Thyroid gland (tissue), 4 donors: ENCODE measurements around the gene OTULIN. TPM values are rescaled to one million over a fixed set of nuclear protein-coding genes. Genes with fewer than 3 reads are reported as not detected.

Experiments
- DNase-seq, 2 donors: peaks; one replicate each; pipeline ENCODE4 v3.0.0-alpha.2; 2019
- H3K27ac ChIP-seq, 3 donors: fragments of 200-600 bp; sonication (generic); 1 replicate in 2 of 3; 2 replicates in 1 of 3; pipeline ENCODE4 v1.5.1; 2016 to 2019; ENCODE audit warnings: mild to moderate bottlenecking in 1 of 3, moderate library complexity in 1 of 3
- H3K27me3 ChIP-seq: fragments of 200-600 bp; sonication (generic); one replicate; pipeline ENCODE4 v1.5.1; 2019
- H3K36me3 ChIP-seq, 2 donors: fragments of 200-600 bp; sonication (generic); one replicate each; pipeline ENCODE4 v1.5.1; 2016 to 2019
- H3K4me1 ChIP-seq, 2 donors: fragments of 200-600 bp; sonication (generic); one replicate each; pipeline ENCODE4 v1.5.1; 2017 to 2019
- H3K4me3 ChIP-seq, 3 donors: fragments of 200-600 bp; sonication (generic); replicated peaks in 1 of 3; 1 replicate in 2 of 3; 2 replicates in 1 of 3; pipeline ENCODE4 v1.5.1; 2016; ENCODE audit warnings: mild to moderate bottlenecking in 1 of 3
- H3K9me3 ChIP-seq: fragments of 200-600 bp; sonication (generic); one replicate; pipeline ENCODE4 v1.5.1; 2017
- POLR2A ChIP-seq, 2 donors: fragments of 450-650 bp; IDR thresholded peaks; one replicate each; pipeline ENCODE4 v1.6.1; 2017; ENCODE audit warnings: antibody characterized with exemption in 2 of 2, mild to moderate bottlenecking in 2 of 2, moderate library complexity in 1 of 2
- WGBS, 2 donors: methylation state at CpG; one replicate each; pipeline ENCODE4 v1.1.5; 2017; 5-methylcytosine and 5-hydroxymethylcytosine counted together
- intact Hi-C: fragments of 100-400 bp; cut with DNase I; formaldehyde crosslinking; loops from one replicate; pipeline ENCODE4 v1.15.1; 2023
- total RNA-seq, 4 donors: library from RNA; depleted of rRNA; stranded (reverse); fragments of >200 nt; gene quantifications; one replicate each; pipeline ENCODE4 v1.2.3, GENCODE V29; 2016
- TF ChIP-seq, protein P1 (sequence below), 6 experiments: fragments of 200-600 bp in 3 of 6; fragments of 450-650 bp in 3 of 6; sonication (generic) in 3 of 6; IDR thresholded peaks; one replicate each; pipeline ENCODE4 v1.5.1; 2016 to 2019; ENCODE audit warnings: antibody characterized with exemption in 6 of 6, mild to moderate bottlenecking in 2 of 6, inconsistent platforms in 1 of 6, moderate library complexity in 1 of 6

OTULIN gene
- total RNA-seq, 4 donors from 2014 or later = 18.0 to 42.7 (median 30.7) TPM

GRCh38 chr5:14663734-14664269 lies 716 bp upstream of the OTULIN start:
- H3K4me1 ChIP-seq = peaks cover 18 to 22% of the 10 kb centered on the region in 2 donors
- TF ChIP-seq POLR2A (IDR thresholded peaks at IDR 0.05) = no peak
- TF ChIP-seq, protein P1, sequence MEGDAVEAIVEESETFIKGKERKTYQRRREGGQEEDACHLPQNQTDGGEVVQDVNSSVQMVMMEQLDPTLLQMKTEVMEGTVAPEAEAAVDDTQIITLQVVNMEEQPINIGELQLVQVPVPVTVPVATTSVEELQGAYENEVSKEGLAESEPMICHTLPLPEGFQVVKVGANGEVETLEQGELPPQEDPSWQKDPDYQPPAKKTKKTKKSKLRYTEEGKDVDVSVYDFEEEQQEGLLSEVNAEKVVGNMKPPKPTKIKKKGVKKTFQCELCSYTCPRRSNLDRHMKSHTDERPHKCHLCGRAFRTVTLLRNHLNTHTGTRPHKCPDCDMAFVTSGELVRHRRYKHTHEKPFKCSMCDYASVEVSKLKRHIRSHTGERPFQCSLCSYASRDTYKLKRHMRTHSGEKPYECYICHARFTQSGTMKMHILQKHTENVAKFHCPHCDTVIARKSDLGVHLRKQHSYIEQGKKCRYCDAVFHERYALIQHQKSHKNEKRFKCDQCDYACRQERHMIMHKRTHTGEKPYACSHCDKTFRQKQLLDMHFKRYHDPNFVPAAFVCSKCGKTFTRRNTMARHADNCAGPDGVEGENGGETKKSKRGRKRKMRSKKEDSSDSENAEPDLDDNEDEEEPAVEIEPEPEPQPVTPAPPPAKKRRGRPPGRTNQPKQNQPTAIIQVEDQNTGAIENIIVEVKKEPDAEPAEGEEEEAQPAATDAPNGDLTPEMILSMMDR (IDR thresholded peaks at IDR 0.05) = no peak
- no peaks in the 10 kb centered on the region for H3K27me3 ChIP-seq
- peak overlapping the region; percentile 41 to 47 (median 44) for H3K4me3 ChIP-seq
- H3K36me3 ChIP-seq = no peaks in the 10 kb centered on the region
- DNase-seq = peak; percentile 22 to 25
- no peaks in the 10 kb centered on the region for H3K9me3 ChIP-seq
- 3% methylated on average over 24 of the region's 24 CpGs for WGBS, 2 donors
- H3K27ac ChIP-seq = peak overlapping the region; percentile 75 to 84 (median 84)
- intact Hi-C loops = no loop called here

- DNase-seq = peak; percentile 30 to 38
- peak overlapping the region; percentile 41 to 47 (median 44) for H3K4me3 ChIP-seq
- intact Hi-C loops = no loop called here
- no peaks in the 10 kb centered on the region for H3K9me3 ChIP-seq
- H3K36me3 ChIP-seq = no peaks in the 10 kb centered on the region
- H3K27me3 ChIP-seq = no peaks in the 10 kb centered on the region
- TF ChIP-seq, protein P1 (IDR thresholded peaks at IDR 0.05) = no peak
- no peak for TF ChIP-seq POLR2A (IDR thresholded peaks at IDR 0.05)
- peaks cover 18 to 22% of the 10 kb centered on the region in 2 donors for H3K4me1 ChIP-seq
- peak overlapping the region in 2 of 3 donors; percentile 84 for H3K27ac ChIP-seq
- 4 to 5% methylated on average over 21 of the region's 21 CpGs for WGBS, 2 donors
These were observed 744 bp downstream of the OTULIN start for GRCh38 chr5:14665101-14665822.

- H3K27me3 ChIP-seq = no peaks in the 10 kb centered on the region
- TF ChIP-seq POLR2A (IDR thresholded peaks at IDR 0.05) = no peak
- TF ChIP-seq, protein P1 (IDR thresholded peaks at IDR 0.05) = no peak
- H3K9me3 ChIP-seq = no peaks in the 10 kb centered on the region
- WGBS, 2 donors = 32 to 35% methylated on average over 7 of the region's 7 CpGs
- peak overlapping the region in 1 of 3 donors; percentile 30 for H3K27ac ChIP-seq
- DNase-seq = peak in 1 of 2 donors; percentile 8
- H3K4me1 ChIP-seq = peaks cover 18 to 22% of the 10 kb centered on the region in 2 donors
- no peaks in the 10 kb centered on the region for H3K36me3 ChIP-seq
- intact Hi-C loops = no loop called here
- no peak overlapping the region for H3K4me3 ChIP-seq
These were observed 1.4 kb downstream of the OTULIN start for GRCh38 chr5:14665949-14666348.

- TF ChIP-seq, protein P1 (IDR thresholded peaks at IDR 0.05) = no peak
- TF ChIP-seq POLR2A (IDR thresholded peaks at IDR 0.05) = no peak
- intact Hi-C loops = no loop called here
- Histone ChIP-seq H3K4me1 (peaks cover 18 to 23% of the 10 kb centered on the region in 2 donors), H3K27me3 (no peaks in the 10 kb centered on the region), H3K36me3 (no peaks in the 10 kb centered on the region), H3K9me3 (no peaks in the 10 kb centered on the region), H3K27ac (peak overlapping the region in 1 of 3 donors; percentile 30), H3K4me3 (no peak overlapping the region)
- WGBS, 2 donors = 69 to 73% methylated on average over 2 of the region's 2 CpGs
- no peak for DNase-seq
These were observed 1.8 kb downstream of the OTULIN start for GRCh38 chr5:14666357-14666756.

- Histone ChIP-seq H3K4me3 (no peak overlapping the region), H3K27ac (no peak overlapping the region), H3K36me3 (no peaks in the 10 kb centered on the region), H3K27me3 (no peaks in the 10 kb centered on the region), H3K9me3 (no peaks in the 10 kb centered on the region), H3K4me1 (peaks cover 18 to 29% of the 10 kb centered on the region in 2 donors)
- WGBS, 2 donors = 82 to 91% methylated on average over 8 of the region's 8 CpGs
- DNase-seq = no peak
- TF ChIP-seq POLR2A (IDR thresholded peaks at IDR 0.05) = no peak
- TF ChIP-seq, protein P1 (IDR thresholded peaks at IDR 0.05) = no peak
- intact Hi-C loops = no loop called here
These were observed 2.8 kb downstream of the OTULIN start for GRCh38 chr5:14667290-14667689.
